Tibial artery (tissue), 4 donors: Measurements from ENCODE around the gene PCLO.

Experiments used
- DNase-seq, 2 donors: peaks; one replicate each; pipeline ENCODE4 v3.0.0-alpha.2; 2019
- H3K27ac ChIP-seq, 2 donors: fragments of 200-600 bp; sonication (generic) in 1 of 2; 1 replicate in 1 of 2; 2 replicates in 1 of 2; pipeline ENCODE4 v1.5.1; 2018 to 2019; ENCODE audit warnings: mild to moderate bottlenecking in 1 of 2
- H3K27me3 ChIP-seq, 2 donors: fragments of 200-600 bp; sonication (generic) in 1 of 2; one replicate each; pipeline versions ENCODE4 v1.5.1 to v1.6.0; 2016 to 2019
- H3K36me3 ChIP-seq, 3 donors: fragments of 200-600 bp; sonication (generic) in 2 of 3; one replicate each; pipeline ENCODE4 v1.5.1; 2016 to 2019; ENCODE audit warnings: mild to moderate bottlenecking in 2 of 3
- H3K4me1 ChIP-seq, 4 donors: fragments of 200-600 bp; sonication (generic) in 2 of 4; 1 replicate in 3 of 4; 2 replicates in 1 of 4; pipeline ENCODE4 v1.5.1; 2016 to 2019
- H3K4me3 ChIP-seq, 2 donors: fragments of 200-600 bp; sonication (generic) in 1 of 2; 1 replicate in 1 of 2; 2 replicates in 1 of 2; pipeline ENCODE4 v1.5.1; 2018 to 2019; ENCODE audit warnings: mild to moderate bottlenecking in 2 of 2
- H3K9me3 ChIP-seq, 3 donors: fragments of 200-600 bp; sonication (generic) in 1 of 3; one replicate each; pipeline ENCODE4 v1.5.1; 2016 to 2019
- intact Hi-C: fragments of 100-400 bp; cut with DNase I; formaldehyde crosslinking; loops from one replicate; pipeline ENCODE4 v1.15.0; 2023; ENCODE audit warnings: low total_unique reads
- TF ChIP-seq, protein P1 (sequence below), 2 experiments: fragments of 200-600 bp in 1 of 2; fragments of 450-650 bp in 1 of 2; IDR thresholded peaks; one replicate each; pipeline ENCODE4 v1.5.1; 2017 to 2019; ENCODE audit warnings: antibody characterized with exemption in 2 of 2, mild to moderate bottlenecking in 1 of 2, moderate library complexity in 1 of 2

Gene PCLO

DNA sequence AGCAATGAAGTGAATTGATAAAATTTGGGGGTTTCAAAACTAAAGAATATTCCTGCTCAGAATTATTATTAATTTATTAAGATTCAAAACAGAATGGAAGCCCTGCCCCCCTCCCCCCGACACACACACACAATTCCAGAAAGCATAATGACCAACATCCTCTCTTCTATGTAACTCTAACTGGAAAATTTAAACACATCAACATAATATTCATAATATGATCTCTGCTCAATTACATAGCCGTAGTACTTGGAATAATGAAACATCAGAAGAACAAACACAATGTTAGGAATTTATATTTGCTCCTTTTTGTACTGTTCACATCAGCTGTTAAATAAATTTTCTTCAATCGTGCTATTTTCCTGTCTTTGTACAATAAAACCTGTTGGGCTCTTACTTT lies 20.8 kb downstream of the PCLO start:
- H3K4me3 ChIP-seq: no peak overlapping the region
- H3K27ac ChIP-seq: no peak overlapping the region
- TF ChIP-seq, protein P1, sequence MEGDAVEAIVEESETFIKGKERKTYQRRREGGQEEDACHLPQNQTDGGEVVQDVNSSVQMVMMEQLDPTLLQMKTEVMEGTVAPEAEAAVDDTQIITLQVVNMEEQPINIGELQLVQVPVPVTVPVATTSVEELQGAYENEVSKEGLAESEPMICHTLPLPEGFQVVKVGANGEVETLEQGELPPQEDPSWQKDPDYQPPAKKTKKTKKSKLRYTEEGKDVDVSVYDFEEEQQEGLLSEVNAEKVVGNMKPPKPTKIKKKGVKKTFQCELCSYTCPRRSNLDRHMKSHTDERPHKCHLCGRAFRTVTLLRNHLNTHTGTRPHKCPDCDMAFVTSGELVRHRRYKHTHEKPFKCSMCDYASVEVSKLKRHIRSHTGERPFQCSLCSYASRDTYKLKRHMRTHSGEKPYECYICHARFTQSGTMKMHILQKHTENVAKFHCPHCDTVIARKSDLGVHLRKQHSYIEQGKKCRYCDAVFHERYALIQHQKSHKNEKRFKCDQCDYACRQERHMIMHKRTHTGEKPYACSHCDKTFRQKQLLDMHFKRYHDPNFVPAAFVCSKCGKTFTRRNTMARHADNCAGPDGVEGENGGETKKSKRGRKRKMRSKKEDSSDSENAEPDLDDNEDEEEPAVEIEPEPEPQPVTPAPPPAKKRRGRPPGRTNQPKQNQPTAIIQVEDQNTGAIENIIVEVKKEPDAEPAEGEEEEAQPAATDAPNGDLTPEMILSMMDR (IDR thresholded peaks at IDR 0.05): no peak
- no peaks in the 10 kb centered on the region for H3K9me3 ChIP-seq
- no peak for DNase-seq
- no peaks in the 10 kb centered on the region for H3K4me1 ChIP-seq
- H3K27me3 ChIP-seq: no peaks in the 10 kb centered on the region
- H3K36me3 ChIP-seq: no peaks in the 10 kb centered on the region
- intact Hi-C loops: no loop called here

DNA sequence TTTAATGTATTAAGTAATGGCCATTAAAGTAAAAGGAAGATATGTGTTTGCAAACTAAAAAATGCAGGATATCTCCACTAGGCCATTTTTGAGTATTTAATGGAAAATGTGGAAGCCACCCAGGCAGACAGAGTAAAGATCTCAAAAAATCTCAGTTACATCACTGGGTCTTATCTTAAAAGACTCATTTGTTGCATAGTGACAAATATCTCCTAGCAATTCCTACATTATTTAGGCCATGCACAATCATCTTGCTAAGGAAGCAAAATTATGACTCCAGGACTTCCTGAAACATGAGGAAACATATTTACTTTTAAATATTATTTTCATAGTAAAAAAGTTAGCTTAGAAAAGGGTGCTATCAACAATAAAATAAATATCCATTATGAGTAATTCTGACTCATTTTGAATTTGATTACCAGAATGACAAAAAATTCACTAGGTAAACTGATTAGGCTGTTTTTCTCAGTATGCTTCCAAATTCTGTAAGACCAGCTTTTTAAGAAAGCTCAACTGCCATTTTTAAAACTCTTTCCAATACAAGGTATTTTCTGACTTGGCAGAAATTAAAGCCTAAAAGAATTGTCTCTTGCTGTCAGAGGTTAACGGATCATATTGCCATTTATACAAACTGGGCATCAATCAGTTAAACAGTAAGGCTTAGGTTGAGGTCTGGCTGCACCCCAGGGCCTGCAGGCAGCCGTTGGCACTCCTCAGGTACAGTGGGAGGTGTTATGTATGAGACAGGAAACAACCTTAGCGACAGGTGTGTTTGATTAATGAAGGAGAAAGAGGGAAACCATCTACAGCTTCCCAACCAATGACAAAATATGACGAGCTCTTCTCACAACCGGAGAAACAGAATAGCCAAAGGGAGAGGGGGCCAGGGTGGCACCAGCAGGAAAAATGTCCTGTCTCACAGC lies 31.8 kb downstream of the PCLO start:
- Histone ChIP-seq H3K9me3 (no peaks in the 10 kb centered on the region), H3K4me1 (no peaks in the 10 kb centered on the region), H3K27ac (no peak overlapping the region), H3K36me3 (no peaks in the 10 kb centered on the region), H3K27me3 (no peaks in the 10 kb centered on the region), H3K4me3 (no peak overlapping the region)
- TF ChIP-seq, protein P1 (IDR thresholded peaks at IDR 0.05): no peak
- DNase-seq: no peak
- intact Hi-C loops: no loop called here

DNA sequence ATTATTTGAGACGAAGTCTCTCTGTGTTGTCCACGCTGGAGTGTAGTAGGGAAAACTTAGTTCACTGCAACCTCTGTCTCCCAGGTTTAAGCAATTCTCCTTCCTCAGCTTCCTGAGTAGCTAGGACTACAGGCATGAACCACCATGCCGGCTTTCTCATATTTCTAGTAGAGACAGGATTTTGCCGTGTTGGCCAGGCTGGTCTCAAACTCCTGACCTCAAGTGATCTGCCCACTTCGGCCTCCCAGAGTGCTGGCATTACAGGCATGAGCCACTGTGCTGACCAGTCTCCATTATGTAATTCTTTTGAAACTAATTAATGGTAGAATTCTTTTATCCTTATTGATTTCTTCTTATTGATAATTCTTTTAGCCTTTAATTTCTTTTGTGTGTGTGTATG lies 32.5 kb downstream of the PCLO start:
- DNase-seq: no peak
- intact Hi-C loops: no loop called here
- Histone ChIP-seq H3K9me3 (no peaks in the 10 kb centered on the region), H3K27ac (no peak overlapping the region), H3K4me3 (no peak overlapping the region), H3K27me3 (no peaks in the 10 kb centered on the region), H3K4me1 (no peaks in the 10 kb centered on the region), H3K36me3 (no peaks in the 10 kb centered on the region)
- TF ChIP-seq, protein P1 (IDR thresholded peaks at IDR 0.05): no peak

DNA sequence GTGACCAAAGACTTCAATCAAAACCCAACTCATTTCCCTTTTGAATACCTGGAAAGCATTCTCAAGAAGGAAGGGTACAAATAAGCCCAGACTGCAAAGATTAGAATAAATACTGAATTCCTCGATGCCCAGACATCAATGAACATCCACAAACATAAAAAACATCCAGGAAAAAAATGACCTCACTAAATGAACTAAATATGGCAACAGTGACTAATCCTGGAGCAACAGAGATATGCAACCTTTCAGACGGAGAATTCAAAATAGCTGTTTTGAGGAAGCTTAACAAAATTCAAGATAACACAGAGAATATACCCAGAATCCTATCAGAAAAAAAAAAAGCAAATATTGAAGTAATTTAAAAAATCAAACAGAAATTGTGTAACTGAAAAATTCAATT lies 43.2 kb downstream of the PCLO start:
- TF ChIP-seq, protein P1 (IDR thresholded peaks at IDR 0.05): no peak
- H3K4me3 ChIP-seq: no peak overlapping the region
- intact Hi-C loops: no loop called here
- DNase-seq: no peak
- H3K36me3 ChIP-seq: no peaks in the 10 kb centered on the region
- H3K27ac ChIP-seq: no peak overlapping the region
- H3K9me3 ChIP-seq: peaks cover 0 to 17% (median 15%) of the 10 kb centered on the region in 3 donors
- H3K27me3 ChIP-seq: no peaks in the 10 kb centered on the region
- peaks cover 0 to 6% (median 0%) of the 10 kb centered on the region in 4 donors for H3K4me1 ChIP-seq

DNA sequence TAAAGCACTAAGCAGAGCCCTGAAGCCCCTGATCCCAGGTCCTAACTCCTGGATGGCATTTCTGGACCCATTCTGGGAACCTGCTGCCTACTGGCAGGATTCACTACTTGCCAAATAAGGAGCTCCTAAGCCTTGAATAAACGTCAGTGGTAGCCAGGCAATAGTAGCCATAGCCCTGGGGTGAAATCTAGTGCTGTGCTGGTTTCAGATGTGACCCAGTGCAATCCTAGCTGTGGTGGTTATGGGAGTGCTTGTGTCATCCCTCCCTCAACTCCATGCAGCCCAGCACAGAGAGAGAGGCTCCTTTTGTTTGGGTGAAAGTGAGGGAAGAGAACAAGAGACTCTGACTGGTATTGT lies 43.7 kb downstream of the PCLO start:
- peaks cover 0 to 17% (median 15%) of the 10 kb centered on the region in 3 donors for H3K9me3 ChIP-seq

More for the DNA sequence above, 43.7 kb downstream of the PCLO start:
- TF ChIP-seq, protein P1 (IDR thresholded peaks at IDR 0.05): no peak
- Histone ChIP-seq H3K4me3 (no peak overlapping the region), H3K27ac (no peak overlapping the region), H3K36me3 (no peaks in the 10 kb centered on the region), H3K27me3 (no peaks in the 10 kb centered on the region), H3K4me1 (peaks cover 0 to 6% (median 0%) of the 10 kb centered on the region in 4 donors)
- intact Hi-C loops: no loop called here
- no peak for DNase-seq
